HepG2 (cell line): ENCODE data around the gene SGF29. TPM values are rescaled to one million over a fixed set of nuclear protein-coding genes. Genes with fewer than 3 reads are reported as not detected.

ENCODE experiments used
- ARNT2 ChIP-seq: sonication (generic); formaldehyde crosslinking; IDR thresholded peaks from 2 replicates; pipeline ENCODE4 v1.8.0; 2022; ENCODE audit warnings: mild to moderate bottlenecking, low read depth, missing genetic modification reagents, moderate library complexity
- CENPT ChIP-seq: sonication (generic); formaldehyde crosslinking; IDR thresholded peaks from 2 replicates; pipeline ENCODE4 v1.8.0; 2022; ENCODE audit warnings: low read depth, mild to moderate bottlenecking, moderate library complexity, missing genetic modification reagents
- GFI1 ChIP-seq: sonication (generic); formaldehyde crosslinking; IDR thresholded peaks from 2 replicates; pipeline ENCODE4 v1.5.0; 2020; ENCODE audit warnings: missing genetic modification reagents, mild to moderate bottlenecking, borderline replicate concordance
- HMGXB4 ChIP-seq, 2 experiments: sonication (generic) in 1 of 2; formaldehyde crosslinking in 1 of 2; IDR thresholded peaks; 2 replicates each; pipeline versions ENCODE4 v1.4.0 to v1.6.1; 2018 to 2020; ENCODE audit warnings: missing genetic modification reagents in 2 of 2, borderline replicate concordance in 1 of 2, low read depth in 1 of 2, mild to moderate bottlenecking in 1 of 2, missing biosample characterization in 1 of 2
- NFE2L1 ChIP-seq: sonication (generic); formaldehyde crosslinking; IDR thresholded peaks from 2 replicates; pipeline ENCODE4 v1.4.0; 2020; ENCODE audit warnings: missing genetic modification reagents, mild to moderate bottlenecking, borderline replicate concordance
- NR2F6 ChIP-seq, 2 experiments: IDR thresholded peaks; 2 replicates each; pipeline ENCODE4 v1.6.1; 2016; ENCODE audit warnings: antibody characterized with exemption in 1 of 2, mild to moderate bottlenecking in 1 of 2
- PCBP1 ChIP-seq: fragments of 200-400 bp; formaldehyde crosslinking; IDR thresholded peaks from 2 replicates; pipeline ENCODE4 v1.6.1; 2017; ENCODE audit warnings: mild to moderate bottlenecking, low read depth, low read length, borderline replicate concordance
- RARG ChIP-seq: sonication (generic); formaldehyde crosslinking; IDR thresholded peaks from 2 replicates; pipeline ENCODE4 v1.4.0; 2020; ENCODE audit warnings: low read depth, mild to moderate bottlenecking, missing genetic modification reagents
- SALL1 ChIP-seq: sonication (generic); formaldehyde crosslinking; IDR thresholded peaks from 2 replicates; pipeline ENCODE4 v1.8.0; 2022; ENCODE audit warnings: mild to moderate bottlenecking, missing genetic modification reagents
- TARDBP ChIP-seq: sonication (generic); formaldehyde crosslinking; IDR thresholded peaks from 2 replicates; pipeline ENCODE4 v1.8.0; 2022; ENCODE audit warnings: mild to moderate bottlenecking, missing genetic modification reagents
- TRAFD1 ChIP-seq: sonication (generic); formaldehyde crosslinking; IDR thresholded peaks from 2 replicates; pipeline ENCODE4 v1.5.1; 2020; ENCODE audit warnings: missing genetic modification reagents, mild to moderate bottlenecking, borderline replicate concordance
- ZBTB1 ChIP-seq: sonication (generic); formaldehyde crosslinking; IDR thresholded peaks from 2 replicates; pipeline ENCODE4 v1.4.0; 2020; ENCODE audit warnings: missing genetic modification reagents, borderline replicate concordance
- ZBTB21 ChIP-seq: sonication (generic); formaldehyde crosslinking; IDR thresholded peaks from 2 replicates; pipeline ENCODE4 v1.4.0; 2020; ENCODE audit warnings: missing genetic modification reagents
- ZFYVE20 ChIP-seq: sonication (generic); formaldehyde crosslinking; IDR thresholded peaks from 2 replicates; pipeline ENCODE4 v1.8.0; 2023; ENCODE audit warnings: low read depth, mild to moderate bottlenecking, moderate library complexity, missing genetic modification reagents, borderline replicate concordance
- ZNF136 ChIP-seq: sonication (generic); formaldehyde crosslinking; IDR thresholded peaks from 2 replicates; pipeline ENCODE4 v1.8.1; 2022; ENCODE audit warnings: low read depth, mild to moderate bottlenecking, moderate library complexity, missing genetic modification reagents
- ZNF446 ChIP-seq: sonication (generic); formaldehyde crosslinking; IDR thresholded peaks from 2 replicates; pipeline ENCODE4 v1.5.0; 2020; ENCODE audit warnings: mild to moderate bottlenecking, missing genetic modification reagents
- ZNF704 ChIP-seq: sonication (generic); formaldehyde crosslinking; IDR thresholded peaks from 2 replicates; pipeline ENCODE4 v1.8.1; 2023; ENCODE audit warnings: mild to moderate bottlenecking, inconsistent platforms, moderate library complexity, missing genetic modification reagents, borderline replicate concordance
- ZSCAN31 ChIP-seq: sonication (generic); formaldehyde crosslinking; IDR thresholded peaks from 2 replicates; pipeline ENCODE4 v1.5.0; 2020; ENCODE audit warnings: low read depth, mild to moderate bottlenecking, missing genetic modification reagents
- polyA plus RNA-seq, 8 experiments: library from polyadenylated mRNA; depleted of rRNA in 3 of 8; stranded (reverse) in 7 of 8; unstranded in 1 of 8; fragments of >200 nt; fragmentation: Illumina TruSeq in 4 of 8; extraction: Trizol in 4 of 8; gene quantifications; 2 replicates each; pipeline versions ENCODE4 v1.2.1 to v1.2.3, GENCODE V29; 2011 to 2016; ENCODE audit warnings: low read depth in 4 of 8, missing spikeins in 1 of 8, mixed read lengths in 1 of 8; ENCODE audit not compliant: insufficient read depth in 1 of 8
- total RNA-seq, 5 experiments: library from RNA; depleted of rRNA; stranded (reverse); fragments of >200 nt; fragmentation: Illumina TruSeq; extraction: Trizol; gene quantifications; 2 replicates each; pipeline ENCODE4 v1.2.3, GENCODE V29; 2016; ENCODE audit warnings: low read depth in 1 of 5
- TF ChIP-seq, protein P1 (sequence below): sonication (generic); formaldehyde crosslinking; IDR thresholded peaks from 2 replicates; pipeline ENCODE4 v1.4.0; 2020; ENCODE audit warnings: missing genetic modification reagents
- TF ChIP-seq, protein P2 (sequence below): sonication (generic); formaldehyde crosslinking; IDR thresholded peaks from 2 replicates; pipeline ENCODE4 v1.4.0; 2020; ENCODE audit warnings: missing genetic modification reagents

The SGF29 gene
- total and polyA plus RNA-seq, 2 of the 13 experiments (the other 11 are each of a cell fraction or from before 2014, with no cell fraction given) = 5.0 to 29.4 TPM

DNA sequence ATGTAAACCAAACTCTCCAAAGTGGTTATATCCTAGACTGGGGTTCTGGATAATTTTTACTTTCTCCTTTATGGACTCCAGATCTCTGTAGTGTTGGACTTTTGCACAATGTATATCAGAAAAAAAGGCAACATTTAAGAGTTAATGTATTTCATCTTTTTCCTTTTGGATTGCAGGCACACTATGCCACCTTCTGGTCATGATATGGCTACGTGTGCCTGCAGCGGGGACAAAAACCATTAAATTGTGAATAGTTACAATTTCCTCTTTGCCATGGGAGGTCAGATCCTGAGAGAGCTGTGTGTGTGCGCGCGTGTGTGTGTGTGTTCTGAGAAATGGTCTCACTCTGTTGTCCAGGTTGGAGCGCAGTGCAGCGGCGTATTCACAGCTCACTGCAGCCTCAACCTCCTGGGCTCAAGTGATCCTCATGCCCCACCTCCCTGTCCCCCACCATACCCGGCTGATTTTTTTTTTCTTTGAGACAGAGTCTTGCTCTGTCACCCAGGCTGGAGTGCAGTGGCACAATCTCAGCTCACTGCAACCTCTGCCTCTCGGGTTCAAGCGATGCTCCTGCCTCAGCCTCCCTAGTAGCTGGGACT is 4.3 kb upstream of the SGF29 start (continued):
- no peak for TF ChIP-seq TRAFD1
- TF ChIP-seq TARDBP = no peak
- TF ChIP-seq HMGXB4 (CRISPR knock-in tag; IDR thresholded peaks at IDR 0.05; ENCODE audit: borderline replicate concordance in 1 of 2, low read depth in 1 of 2) = peak; percentile 43 to 65; a peak in 2 of 4 replicates
- TF ChIP-seq SALL1 = 0 out of 2 replicates have a peak, but pooled peaks have one; percentile 17
- TF ChIP-seq, protein P1, sequence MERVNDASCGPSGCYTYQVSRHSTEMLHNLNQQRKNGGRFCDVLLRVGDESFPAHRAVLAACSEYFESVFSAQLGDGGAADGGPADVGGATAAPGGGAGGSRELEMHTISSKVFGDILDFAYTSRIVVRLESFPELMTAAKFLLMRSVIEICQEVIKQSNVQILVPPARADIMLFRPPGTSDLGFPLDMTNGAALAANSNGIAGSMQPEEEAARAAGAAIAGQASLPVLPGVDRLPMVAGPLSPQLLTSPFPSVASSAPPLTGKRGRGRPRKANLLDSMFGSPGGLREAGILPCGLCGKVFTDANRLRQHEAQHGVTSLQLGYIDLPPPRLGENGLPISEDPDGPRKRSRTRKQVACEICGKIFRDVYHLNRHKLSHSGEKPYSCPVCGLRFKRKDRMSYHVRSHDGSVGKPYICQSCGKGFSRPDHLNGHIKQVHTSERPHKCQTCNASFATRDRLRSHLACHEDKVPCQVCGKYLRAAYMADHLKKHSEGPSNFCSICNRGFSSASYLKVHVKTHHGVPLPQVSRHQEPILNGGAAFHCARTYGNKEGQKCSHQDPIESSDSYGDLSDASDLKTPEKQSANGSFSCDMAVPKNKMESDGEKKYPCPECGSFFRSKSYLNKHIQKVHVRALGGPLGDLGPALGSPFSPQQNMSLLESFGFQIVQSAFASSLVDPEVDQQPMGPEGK (CRISPR knock-in tag) = no peak
- TF ChIP-seq ZBTB1 (CRISPR knock-in tag) = no peak
- TF ChIP-seq ZNF136 (CRISPR knock-in tag) = no peak
- TF ChIP-seq ZBTB21 (CRISPR knock-in tag) = no peak
- TF ChIP-seq RARG = no peak
- no peak for TF ChIP-seq NFE2L1 (CRISPR knock-in tag)
- no peak for TF ChIP-seq GFI1 (CRISPR knock-in tag)
- TF ChIP-seq ZFYVE20 (CRISPR knock-in tag) = no peak
- 0 out of 2 replicates have a peak, but pooled peaks have one; percentile 44 for TF ChIP-seq ZNF704
- TF ChIP-seq NR2F6 (IDR thresholded peaks at IDR 0.05) = 0 out of 2 replicates have a peak, but pooled peaks have one; percentile 20
- TF ChIP-seq NR2F6 (CRISPR knock-in tag; IDR thresholded peaks at IDR 0.05) = no peak
- TF ChIP-seq, protein P2, sequence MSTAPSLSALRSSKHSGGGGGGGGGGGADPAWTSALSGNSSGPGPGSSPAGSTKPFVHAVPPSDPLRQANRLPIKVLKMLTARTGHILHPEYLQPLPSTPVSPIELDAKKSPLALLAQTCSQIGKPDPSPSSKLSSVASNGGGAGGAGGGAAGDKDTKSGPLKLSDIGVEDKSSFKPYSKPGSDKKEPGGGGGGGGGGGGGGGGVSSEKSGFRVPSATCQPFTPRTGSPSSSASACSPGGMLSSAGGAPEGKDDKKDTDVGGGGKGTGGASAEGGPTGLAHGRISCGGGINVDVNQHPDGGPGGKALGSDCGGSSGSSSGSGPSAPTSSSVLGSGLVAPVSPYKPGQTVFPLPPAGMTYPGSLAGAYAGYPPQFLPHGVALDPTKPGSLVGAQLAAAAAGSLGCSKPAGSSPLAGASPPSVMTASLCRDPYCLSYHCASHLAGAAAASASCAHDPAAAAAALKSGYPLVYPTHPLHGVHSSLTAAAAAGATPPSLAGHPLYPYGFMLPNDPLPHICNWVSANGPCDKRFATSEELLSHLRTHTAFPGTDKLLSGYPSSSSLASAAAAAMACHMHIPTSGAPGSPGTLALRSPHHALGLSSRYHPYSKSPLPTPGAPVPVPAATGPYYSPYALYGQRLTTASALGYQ (CRISPR knock-in tag) = no peak
- TF ChIP-seq PCBP1 = no peak
- TF ChIP-seq ARNT2 = no peak
- no peak for TF ChIP-seq ZNF446 (CRISPR knock-in tag)
- TF ChIP-seq ZSCAN31 (CRISPR knock-in tag) = no peak
- no peak for TF ChIP-seq CENPT (CRISPR knock-in tag)
